Measurements from ENCODE around the gene IGF2BP2.
"Not testable (repeated sequence)": the region's sequence is repeated elsewhere in the genome, so short reads cannot be mapped to it uniquely, and the experiment has no call there.

DNA sequence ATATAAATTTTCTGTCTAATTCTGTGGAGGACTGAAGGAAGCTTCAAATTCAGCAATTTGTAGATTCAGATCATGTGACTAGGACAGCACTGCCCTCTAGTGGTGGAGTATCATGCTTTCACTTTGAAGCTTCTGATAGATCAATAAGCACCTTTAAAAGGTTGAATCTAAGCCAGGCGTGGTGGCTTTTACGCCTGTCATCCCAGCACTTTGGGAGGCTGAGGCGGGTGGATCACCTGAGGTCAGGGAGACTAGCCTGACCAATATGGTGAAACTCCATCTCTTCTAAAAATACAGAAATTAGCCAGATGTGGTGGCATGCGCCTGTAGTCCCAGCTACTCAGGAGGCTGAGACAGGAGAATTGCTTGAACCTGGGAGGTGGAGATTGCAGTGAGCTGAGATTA lies 56.3 kb downstream of the IGF2BP2 start:
- peak; percentile 69 for TF ChIP-seq CTCF (IDR thresholded peaks at IDR 0.05; ENCODE audit: insufficient read depth, low read length)
- TF ChIP-seq POLR2AphosphoS5 (IDR thresholded peaks at IDR 0.05; ENCODE audit: low read depth); REST (IDR thresholded peaks at IDR 0.05; ENCODE audit: insufficient replicate concordance, low read depth); GABPA (IDR thresholded peaks at IDR 0.05; ENCODE audit: low read depth): not testable (repeated sequence)

Measured in HL-60 (cell line).